SK-N-SH treated with all-trans-retinoic acid at 6 μM for 48 hours (cell line): Measurements from ENCODE around the gene ERMARD.

ENCODE experiments used
- BACH2 ChIP-seq: fragments of 250-450 bp; sonication (Bioruptor Pico); IDR thresholded peaks from 2 replicates; pipeline ENCODE4 v1.9.0; 2021; ENCODE audit warnings: mild to moderate bottlenecking, borderline replicate concordance
- RARB ChIP-seq: fragments of 250-450 bp; sonication (Bioruptor Pico); IDR thresholded peaks from 2 replicates; pipeline ENCODE4 v1.8.0; 2021; ENCODE audit warnings: mild to moderate bottlenecking, moderate library complexity
- TF ChIP-seq, protein P1 (sequence below): fragments of 250-450 bp; sonication (Bioruptor Pico); IDR thresholded peaks from 2 replicates; pipeline ENCODE4 v1.8.0; 2020; ENCODE audit warnings: mild to moderate bottlenecking, moderate library complexity, borderline replicate concordance

DNA sequence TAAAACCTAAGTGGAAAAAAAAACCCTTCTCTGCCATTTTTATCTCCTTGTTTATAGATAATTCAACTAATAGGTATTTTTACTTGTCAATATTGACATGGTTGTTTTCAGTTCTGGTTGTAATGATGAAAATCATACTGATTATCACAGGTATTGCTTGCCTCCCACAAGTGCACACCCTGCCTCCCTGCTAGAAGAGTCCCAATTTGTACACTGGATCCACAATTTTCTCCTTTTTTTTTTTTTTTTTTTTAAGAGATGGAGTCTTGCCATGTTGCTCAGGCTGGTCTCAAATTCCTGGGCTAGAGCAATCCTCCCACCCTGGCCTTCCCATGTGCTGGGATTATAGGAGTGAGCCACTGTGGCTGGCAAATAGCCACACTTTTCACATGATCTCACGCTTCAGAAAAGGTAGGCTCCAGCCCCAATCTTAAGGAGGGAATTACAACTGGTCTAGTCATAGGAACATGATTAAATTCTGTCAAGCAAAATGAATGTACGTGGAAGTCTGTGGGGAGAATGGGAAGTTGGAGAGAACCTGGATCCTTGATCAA lies 12.4 kb upstream of the ERMARD start:
- TF ChIP-seq, protein P1, sequence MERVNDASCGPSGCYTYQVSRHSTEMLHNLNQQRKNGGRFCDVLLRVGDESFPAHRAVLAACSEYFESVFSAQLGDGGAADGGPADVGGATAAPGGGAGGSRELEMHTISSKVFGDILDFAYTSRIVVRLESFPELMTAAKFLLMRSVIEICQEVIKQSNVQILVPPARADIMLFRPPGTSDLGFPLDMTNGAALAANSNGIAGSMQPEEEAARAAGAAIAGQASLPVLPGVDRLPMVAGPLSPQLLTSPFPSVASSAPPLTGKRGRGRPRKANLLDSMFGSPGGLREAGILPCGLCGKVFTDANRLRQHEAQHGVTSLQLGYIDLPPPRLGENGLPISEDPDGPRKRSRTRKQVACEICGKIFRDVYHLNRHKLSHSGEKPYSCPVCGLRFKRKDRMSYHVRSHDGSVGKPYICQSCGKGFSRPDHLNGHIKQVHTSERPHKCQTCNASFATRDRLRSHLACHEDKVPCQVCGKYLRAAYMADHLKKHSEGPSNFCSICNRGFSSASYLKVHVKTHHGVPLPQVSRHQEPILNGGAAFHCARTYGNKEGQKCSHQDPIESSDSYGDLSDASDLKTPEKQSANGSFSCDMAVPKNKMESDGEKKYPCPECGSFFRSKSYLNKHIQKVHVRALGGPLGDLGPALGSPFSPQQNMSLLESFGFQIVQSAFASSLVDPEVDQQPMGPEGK (CRISPR knock-in tag) = no peak
- TF ChIP-seq BACH2 (CRISPR knock-in tag) = no peak
- no peak for TF ChIP-seq RARB
